ENCODE measurements around the gene ANO10. TPM values are rescaled to one million over a fixed set of nuclear protein-coding genes. Genes with fewer than 3 reads are reported as not detected.

Gene ANO10
- total and polyA plus RNA-seq, 2 donors (not counting 3 experiments of a cell fraction or from before 2014, with no cell fraction given): 28.4 to 45.8 TPM

DNA sequence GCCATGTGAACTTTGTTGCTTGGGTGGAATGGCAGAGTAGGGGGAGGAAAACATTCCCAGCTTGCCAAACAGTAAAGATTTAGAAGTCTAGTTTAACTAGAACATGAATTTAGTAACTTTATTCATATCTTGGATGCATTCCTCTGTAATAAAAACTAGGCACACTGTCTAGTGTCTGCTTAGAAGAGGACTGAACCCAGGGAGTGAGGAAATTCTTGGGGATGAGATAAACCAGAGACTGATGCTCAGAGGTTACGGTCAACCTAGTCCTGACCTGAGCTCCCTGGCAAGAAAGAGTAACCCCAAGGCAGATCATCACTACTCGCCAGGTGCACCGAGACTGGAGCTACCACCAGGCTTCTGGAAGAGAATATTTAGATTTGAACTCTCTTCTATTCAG lies 277.3 kb downstream of the ANO10 start:
- intact Hi-C loops (cut with micrococcal nuclease): loop anchor here (5.0 kb wide), 1 partner anchor 122 kb away; no protein-coding TSS in a partner anchor
- no peak overlapping the region for H3K4me3 ChIP-seq (replicated peaks in 1 of 3; ENCODE audit: insufficient read depth in 1 of 3, low read depth in 1 of 3, low read length in 3 of 3)

More for the DNA sequence above, 277.3 kb downstream of the ANO10 start:
- no TSS peak for BruUV-seq (replicated peaks)
- Histone ChIP-seq H3K79me2 (ENCODE audit: control insufficient read depth, insufficient read depth, low read length) (peaks cover 68% of the 10 kb centered on the region), H3K4me2 (ENCODE audit: insufficient read depth, low read length) (no peak overlapping the region), H3K4me1 (ENCODE audit: control insufficient read depth, extremely low read depth, insufficient read depth, low read length) (peaks cover 7% of the 10 kb centered on the region), H3K9me1 (replicated peaks; ENCODE audit: control insufficient read depth, extremely low read depth, insufficient read depth, low read length) (no peaks in the 10 kb centered on the region), H3K27ac (ENCODE audit: insufficient read depth, low read depth, low read length) (no peak overlapping the region), H3K36me3 (ENCODE audit: control insufficient read depth in 2 of 2, extremely low read depth in 1 of 2, insufficient read depth in 2 of 2, low read length in 2 of 2) (peaks cover 54 to 71% of the 10 kb centered on the region in 2 experiments), H2AFZ (ENCODE audit: low read depth, low read length) (no peak overlapping the region), H4K20me1 (replicated peaks; ENCODE audit: control insufficient read depth, extremely low read depth, insufficient read depth, low read length) (no peaks in the 10 kb centered on the region), H3K27me3 (ENCODE audit: control insufficient read depth in 2 of 2, insufficient read depth in 2 of 2, low read length in 2 of 2) (no peaks in the 10 kb centered on the region), H3K9ac (replicated peaks; ENCODE audit: extremely low read depth, insufficient read depth, low read length) (no peak overlapping the region), H3K9me3 (replicated peaks; ENCODE audit: control insufficient read depth, insufficient read depth, low read length) (no peaks in the 10 kb centered on the region)
- DNase-seq (ENCODE audit: low read depth, low spot score) (no peak), FAIRE-seq (no peak)
- ChIA-PET POLR2A (no interaction called here), CTCF (interaction anchor here (1.3 to 2.8 kb wide), 2 partner anchors 121 to 182 kb away, joined by 5 to 9 read pairs; no protein-coding TSS in a partner anchor)
- no peak for TF ChIP-seq EZH2 (IDR thresholded peaks at IDR 0.05; ENCODE audit: borderline replicate concordance, low read depth, low read length, severe bottlenecking)
- TF ChIP-seq FOS (IDR thresholded peaks at IDR 0.05; ENCODE audit: borderline replicate concordance, insufficient read depth, low read length): no peak
- no peak for TF ChIP-seq JUN (IDR thresholded peaks at IDR 0.05; ENCODE audit: borderline replicate concordance, insufficient read depth, insufficient read length, low read depth)
- TF ChIP-seq, protein P1, sequence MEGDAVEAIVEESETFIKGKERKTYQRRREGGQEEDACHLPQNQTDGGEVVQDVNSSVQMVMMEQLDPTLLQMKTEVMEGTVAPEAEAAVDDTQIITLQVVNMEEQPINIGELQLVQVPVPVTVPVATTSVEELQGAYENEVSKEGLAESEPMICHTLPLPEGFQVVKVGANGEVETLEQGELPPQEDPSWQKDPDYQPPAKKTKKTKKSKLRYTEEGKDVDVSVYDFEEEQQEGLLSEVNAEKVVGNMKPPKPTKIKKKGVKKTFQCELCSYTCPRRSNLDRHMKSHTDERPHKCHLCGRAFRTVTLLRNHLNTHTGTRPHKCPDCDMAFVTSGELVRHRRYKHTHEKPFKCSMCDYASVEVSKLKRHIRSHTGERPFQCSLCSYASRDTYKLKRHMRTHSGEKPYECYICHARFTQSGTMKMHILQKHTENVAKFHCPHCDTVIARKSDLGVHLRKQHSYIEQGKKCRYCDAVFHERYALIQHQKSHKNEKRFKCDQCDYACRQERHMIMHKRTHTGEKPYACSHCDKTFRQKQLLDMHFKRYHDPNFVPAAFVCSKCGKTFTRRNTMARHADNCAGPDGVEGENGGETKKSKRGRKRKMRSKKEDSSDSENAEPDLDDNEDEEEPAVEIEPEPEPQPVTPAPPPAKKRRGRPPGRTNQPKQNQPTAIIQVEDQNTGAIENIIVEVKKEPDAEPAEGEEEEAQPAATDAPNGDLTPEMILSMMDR (IDR thresholded peaks at IDR 0.05; ENCODE audit: extremely low read depth in 1 of 2, insufficient read depth in 1 of 2, low read depth in 1 of 2, low read length in 2 of 2): no peak
- TF ChIP-seq MYC (IDR thresholded peaks at IDR 0.05; ENCODE audit: low read depth, low read length): no peak
- no peak for TF ChIP-seq POLR2AphosphoS5 (IDR thresholded peaks at IDR 0.05; ENCODE audit: insufficient read depth, low read depth, low read length)
- TF ChIP-seq POLR2A (IDR thresholded peaks at IDR 0.05; ENCODE audit: low read depth, low read length): no peak
- TF ChIP-seq GATA2 (IDR thresholded peaks at IDR 0.05; ENCODE audit: insufficient read depth, insufficient read length, low read depth, low read length): no peak
- TF ChIP-seq, protein P2, sequence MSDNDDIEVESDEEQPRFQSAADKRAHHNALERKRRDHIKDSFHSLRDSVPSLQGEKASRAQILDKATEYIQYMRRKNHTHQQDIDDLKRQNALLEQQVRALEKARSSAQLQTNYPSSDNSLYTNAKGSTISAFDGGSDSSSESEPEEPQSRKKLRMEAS (IDR thresholded peaks at IDR 0.05; ENCODE audit: insufficient read depth, insufficient read length): no peak
- dilution Hi-C loops (cut with MboI; ENCODE audit: extremely low pct_ligation_motif_present, low sequenced_read_pairs): no loop called here
